Stimulated activated CD8-positive, alpha-beta memory T cell treated with anti-CD3 and anti-CD28 coated beads, Interleukin-7, amount 100 ng/mL, for 48 hours (primary cell): Measurements from ENCODE around the gene PYGO2.
"Not testable (repeated sequence)": the region's sequence is repeated elsewhere in the genome, so short reads cannot be mapped to it uniquely, and the experiment has no call there.

Experiments used
- DNase-seq, 2 donors: peaks; one replicate each; pipeline ENCODE4 v3.0.0-alpha.2; 2020; ENCODE audit warnings: low read depth in 1 of 2; ENCODE audit errors: extremely low read depth in 1 of 2

PYGO2 gene

DNA sequence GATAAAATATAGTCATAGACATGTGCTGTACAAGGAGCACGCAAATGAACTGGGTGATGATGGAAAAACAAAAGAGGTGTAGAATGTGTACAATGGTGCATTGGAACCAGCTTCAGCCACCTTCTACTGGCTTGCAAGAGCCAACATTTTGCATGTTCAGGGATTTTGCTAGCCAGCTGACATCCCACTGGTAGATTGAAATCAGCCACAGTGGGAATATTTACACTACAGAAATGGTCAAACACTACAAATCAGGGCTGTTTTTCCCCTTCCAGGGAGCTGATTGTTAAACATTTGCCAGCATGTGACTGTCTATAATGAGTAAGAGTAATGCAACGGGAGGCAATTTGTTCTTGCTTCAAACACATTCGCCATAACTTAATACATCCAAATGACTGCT lies 48.3 kb downstream of the PYGO2 start:
- DNase-seq = no peak

DNA sequence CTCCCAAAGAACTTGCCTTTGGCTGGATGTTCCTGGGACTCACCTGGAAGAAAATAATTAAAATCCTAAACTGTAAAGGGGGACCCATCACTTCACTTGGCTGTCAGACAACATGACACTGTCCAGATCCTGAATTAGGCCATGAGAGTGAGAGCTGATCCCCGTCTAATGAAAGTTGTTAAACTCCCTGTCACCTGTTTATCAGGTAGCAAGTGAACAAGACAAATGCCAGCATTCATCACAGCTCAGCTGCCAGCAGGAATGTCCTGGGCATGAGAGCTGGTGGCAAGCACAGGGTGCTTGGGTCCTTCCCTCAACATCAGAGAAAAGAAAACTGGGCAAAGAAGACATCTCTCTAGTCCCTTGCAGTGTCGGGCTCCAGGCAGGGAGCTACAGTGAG lies 48.8 kb downstream of the PYGO2 start:
- no peak for DNase-seq

DNA sequence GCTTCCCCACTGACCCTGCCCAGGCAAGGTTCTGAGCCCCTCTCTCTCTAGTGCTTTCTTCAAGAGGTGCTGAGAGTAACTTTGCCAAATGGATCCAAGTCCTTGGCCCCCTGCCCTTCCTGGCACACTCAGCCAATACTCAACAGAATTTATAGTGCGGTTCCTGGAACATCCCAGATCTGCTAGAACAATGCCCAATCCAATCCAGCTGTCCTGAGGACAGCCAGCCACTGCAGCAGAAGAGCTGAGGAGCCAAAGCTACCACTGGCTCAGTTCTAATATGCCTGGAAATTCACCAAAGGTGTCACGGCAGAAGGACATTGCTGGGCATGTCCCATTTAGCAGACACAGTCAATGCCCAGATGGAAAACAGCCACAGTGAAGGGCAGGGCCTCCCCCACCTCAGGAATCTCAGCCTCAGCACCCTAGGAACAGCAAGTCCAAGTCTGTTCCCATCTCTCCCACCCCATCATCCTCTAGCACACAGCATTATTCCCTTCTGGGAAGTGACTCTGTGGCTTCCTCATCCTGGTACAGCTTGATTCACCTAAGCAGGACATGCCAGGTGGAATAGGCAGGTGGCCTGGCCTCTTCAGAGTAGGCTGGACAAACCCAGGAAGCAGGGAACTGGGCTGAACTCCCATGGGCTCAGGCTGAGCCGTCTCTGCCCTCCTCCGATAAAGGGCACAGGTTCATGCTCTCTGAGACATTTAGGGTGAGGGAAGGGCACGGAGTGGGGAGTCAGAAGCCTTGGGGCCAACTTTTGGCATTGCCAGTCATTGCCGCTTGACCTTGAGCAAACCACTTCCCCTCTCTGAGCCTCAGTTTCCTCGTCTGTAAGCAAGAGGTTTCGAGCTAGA lies 49.7 kb downstream of the PYGO2 start:
- no peak for DNase-seq

DNA sequence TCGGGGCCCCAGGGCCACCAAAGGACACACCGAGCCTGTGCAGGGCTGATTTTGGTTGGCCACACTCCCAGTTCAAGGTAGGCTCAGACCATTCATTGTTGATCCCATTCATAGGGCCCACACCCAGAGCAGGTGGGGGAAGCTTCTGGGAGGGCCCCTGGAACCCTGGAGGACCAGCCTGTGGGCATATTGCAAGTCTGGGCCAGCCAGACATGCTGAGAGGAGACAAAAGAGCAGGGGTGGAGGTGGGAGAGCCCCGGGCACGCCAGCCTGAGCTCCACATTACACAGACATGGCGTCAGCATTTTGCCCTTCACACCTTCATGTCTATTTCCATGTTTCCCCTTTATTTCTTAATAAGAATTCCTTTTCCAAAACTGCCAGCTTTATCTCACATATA lies 50.7 kb downstream of the PYGO2 start:
- DNase-seq = no peak

DNA sequence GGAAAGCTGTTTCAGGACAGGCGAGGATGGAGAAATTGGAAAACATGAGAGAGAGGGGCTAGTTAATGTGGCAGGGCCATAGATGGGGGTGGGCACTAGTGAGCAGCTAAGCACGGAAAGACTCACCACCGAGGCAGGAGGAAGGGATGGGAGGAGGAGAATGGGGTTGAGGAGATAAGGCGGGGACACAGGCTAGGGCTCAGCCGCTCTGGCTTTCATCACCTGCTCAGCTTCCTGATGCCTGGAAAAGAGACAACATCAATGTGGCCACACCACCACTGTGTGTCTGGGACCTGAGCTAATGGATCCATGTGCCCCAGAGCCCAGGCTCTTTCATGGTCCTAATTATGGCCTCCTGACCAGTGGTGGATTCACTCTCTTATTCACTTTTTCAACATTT lies 52.6 kb downstream of the PYGO2 start:
- DNase-seq = no peak

DNA sequence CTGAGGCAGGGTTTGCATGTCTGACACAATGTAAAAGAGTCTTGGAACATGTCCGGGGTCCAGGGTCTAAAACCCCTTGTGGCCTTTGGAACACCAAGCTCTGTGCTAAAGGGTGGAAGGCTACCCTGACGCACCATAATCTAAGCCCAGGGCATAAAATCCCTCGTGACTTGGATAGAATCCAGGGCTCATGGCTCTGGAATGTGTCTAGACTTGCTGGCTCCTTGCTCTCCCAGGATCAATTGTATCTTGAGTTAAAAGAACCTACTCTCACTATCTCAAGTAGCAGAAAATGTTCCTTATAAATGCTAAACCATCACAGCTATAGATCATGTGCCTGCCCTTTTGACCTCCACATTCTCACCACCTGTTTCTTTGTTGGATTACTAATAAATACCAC lies 53.5 kb downstream of the PYGO2 start:
- DNase-seq = not testable (repeated sequence)
